Fibroblast of villous mesenchyme (primary cell): ENCODE results near the gene STX3. TPM values are rescaled to one million over a fixed set of nuclear protein-coding genes. Genes with fewer than 3 reads are reported as not detected.
A peak's percentile ranks its signal among the peaks of the same experiment; 100 is the strongest.
"Not testable (repeated sequence)": the region's sequence is repeated elsewhere in the genome, so short reads cannot be mapped to it uniquely, and the experiment has no call there.

Experiments used
- DNase-seq: peaks from one replicate; pipeline ENCODE4 v3.0.0-alpha.2; 2010; ENCODE audit warnings: low read depth
- H3K4me3 ChIP-seq: 2 replicates; pipeline ENCODE4 v1.5.1; 2011; ENCODE audit warnings: low read depth, mild to moderate bottlenecking, low read length
- total RNA-seq: library from RNA; depleted of rRNA; stranded (reverse); fragments of >200 nt; gene quantifications from 2 replicates; pipeline ENCODE4 v1.2.3, GENCODE V29; 2012
- TF ChIP-seq, protein P1 (sequence below): IDR thresholded peaks from 2 replicates; pipeline ENCODE4 v1.5.1; 2012; ENCODE audit warnings: low read depth, mild to moderate bottlenecking, low read length; ENCODE audit not compliant: insufficient read depth

STX3 gene
- total RNA-seq, 1 donor, result 33.7 TPM

DNA sequence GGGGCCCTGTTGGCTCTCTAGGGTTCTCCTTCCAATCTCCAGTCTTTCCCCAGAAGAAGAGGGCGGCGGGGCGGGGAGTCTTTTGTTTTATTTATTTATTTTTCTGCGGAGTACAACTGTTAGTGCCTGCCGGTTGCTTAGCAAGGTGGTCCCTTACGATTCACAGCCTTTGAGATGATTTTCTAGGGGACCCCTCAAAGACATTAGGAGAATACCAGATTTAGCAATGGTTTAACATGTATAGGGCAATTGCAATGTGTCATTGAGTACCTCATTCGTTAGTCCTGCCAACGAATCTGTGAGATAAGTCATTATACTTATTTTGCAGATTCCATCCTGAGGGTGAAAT is 55.7 kb downstream of the STX3 start:
- peak overlapping the region; percentile 100 for H3K4me3 ChIP-seq

DNA sequence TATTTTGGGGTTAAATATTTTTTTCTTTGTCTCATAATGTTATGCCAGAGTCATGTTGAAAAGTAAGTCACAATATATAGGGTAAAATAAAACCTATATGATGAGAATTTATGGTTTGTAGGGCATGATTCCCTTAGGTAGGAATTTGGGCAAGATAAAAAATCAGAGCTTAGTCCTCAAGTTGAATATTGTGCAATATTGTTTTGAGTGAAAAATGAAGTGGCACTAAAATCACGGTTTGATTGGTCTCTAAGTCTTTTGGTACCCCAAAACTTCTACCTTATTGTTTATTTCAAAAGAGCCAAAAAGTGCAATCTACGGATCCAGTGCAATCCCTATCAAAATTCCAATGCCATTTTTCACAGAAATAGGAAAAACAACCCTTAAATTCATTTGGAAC is 57.0 kb downstream of the STX3 start:
- TF ChIP-seq, protein P1, sequence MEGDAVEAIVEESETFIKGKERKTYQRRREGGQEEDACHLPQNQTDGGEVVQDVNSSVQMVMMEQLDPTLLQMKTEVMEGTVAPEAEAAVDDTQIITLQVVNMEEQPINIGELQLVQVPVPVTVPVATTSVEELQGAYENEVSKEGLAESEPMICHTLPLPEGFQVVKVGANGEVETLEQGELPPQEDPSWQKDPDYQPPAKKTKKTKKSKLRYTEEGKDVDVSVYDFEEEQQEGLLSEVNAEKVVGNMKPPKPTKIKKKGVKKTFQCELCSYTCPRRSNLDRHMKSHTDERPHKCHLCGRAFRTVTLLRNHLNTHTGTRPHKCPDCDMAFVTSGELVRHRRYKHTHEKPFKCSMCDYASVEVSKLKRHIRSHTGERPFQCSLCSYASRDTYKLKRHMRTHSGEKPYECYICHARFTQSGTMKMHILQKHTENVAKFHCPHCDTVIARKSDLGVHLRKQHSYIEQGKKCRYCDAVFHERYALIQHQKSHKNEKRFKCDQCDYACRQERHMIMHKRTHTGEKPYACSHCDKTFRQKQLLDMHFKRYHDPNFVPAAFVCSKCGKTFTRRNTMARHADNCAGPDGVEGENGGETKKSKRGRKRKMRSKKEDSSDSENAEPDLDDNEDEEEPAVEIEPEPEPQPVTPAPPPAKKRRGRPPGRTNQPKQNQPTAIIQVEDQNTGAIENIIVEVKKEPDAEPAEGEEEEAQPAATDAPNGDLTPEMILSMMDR, result no peak
- no peak overlapping the region for H3K4me3 ChIP-seq
- DNase-seq, result no peak

More for the DNA sequence above, 55.7 kb downstream of the STX3 start:
- TF ChIP-seq, protein P1, result no peak
- DNase-seq, result no peak

DNA sequence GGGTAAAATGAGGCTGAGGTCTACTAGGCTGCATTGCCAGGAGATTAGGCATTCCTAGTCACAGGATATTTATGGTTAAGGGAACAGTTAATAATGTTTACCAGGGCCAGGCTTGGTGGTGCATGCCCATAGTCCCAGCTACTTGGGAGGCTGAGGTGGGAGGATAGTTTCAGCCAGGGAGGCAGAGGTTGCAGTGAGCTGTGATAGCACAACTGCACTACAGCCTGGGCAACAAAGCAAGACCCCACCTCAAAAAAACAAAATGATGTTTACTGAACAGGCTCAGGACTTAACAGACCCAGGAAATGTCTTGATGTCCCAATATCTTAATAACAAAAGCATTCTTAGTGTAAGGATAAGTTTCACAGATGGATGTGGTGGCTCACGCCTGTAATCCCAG is 58.2 kb downstream of the STX3 start:
- no peak for DNase-seq
- H3K4me3 ChIP-seq, result no peak overlapping the region
- TF ChIP-seq, protein P1, result no peak

DNA sequence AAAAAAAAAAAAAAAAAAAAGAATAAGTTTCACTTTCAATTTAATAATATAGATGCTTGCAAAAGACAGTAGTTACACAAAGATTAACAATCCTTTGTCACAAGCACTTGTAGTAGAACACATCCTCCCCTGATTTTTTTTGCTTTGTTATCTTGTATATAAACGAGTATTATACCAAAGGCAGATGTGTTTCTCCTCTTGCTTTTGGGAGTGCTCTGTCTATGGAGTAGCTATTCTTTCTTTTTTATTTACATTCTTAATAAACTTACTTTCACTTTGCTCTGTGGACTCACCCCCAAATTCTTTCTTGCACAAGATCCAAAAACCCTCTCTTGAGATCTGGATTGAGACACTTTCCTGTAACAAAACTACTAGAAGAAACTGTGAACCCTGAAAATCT is 58.8 kb downstream of the STX3 start:
- TF ChIP-seq, protein P1, result no peak
- H3K4me3 ChIP-seq, result peak overlapping the region; percentile 36
- DNase-seq, result peak; percentile 29

DNA sequence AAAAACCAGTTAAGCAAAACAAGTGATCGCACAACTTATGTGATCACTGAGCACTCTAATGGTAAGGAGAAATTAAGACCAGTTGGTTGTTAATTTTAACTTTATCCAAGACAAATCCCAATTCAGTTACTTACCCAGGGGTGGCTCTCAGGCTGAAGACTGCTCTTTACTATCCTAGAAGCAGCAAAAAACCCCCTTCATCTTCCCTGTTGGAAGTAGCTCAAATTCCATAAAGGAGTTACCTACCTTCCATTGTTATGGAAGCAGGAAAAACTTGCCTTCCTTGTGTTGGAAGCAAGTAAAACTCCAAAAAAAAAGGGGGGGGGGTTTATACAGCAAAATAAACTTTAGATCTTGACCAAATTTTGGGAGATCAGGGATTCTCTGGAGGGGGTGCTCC is 60.6 kb downstream of the STX3 start:
- TF ChIP-seq, protein P1, result no peak
- no peak for DNase-seq
- no peak overlapping the region for H3K4me3 ChIP-seq

DNA sequence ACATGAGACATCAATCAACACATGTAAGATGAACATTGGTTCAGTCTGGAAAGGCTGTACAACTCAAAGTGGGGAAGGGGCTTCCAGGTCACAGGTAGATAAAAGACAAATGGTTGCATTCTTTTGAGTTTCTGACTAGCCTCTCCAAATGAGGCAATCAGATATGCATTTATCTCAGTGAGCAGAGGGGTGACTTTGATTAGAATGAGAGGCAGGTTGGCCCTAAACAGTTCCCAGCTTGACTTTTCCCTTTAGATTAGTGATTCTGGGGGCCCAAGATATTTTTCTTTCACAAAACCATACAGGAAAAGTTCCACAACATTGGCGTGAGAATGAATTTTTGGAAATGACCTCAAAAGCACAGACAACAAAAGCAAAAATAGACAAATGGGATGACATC is 61.3 kb downstream of the STX3 start:
- not testable (repeated sequence) for H3K4me3 ChIP-seq, DNase-seq

DNA sequence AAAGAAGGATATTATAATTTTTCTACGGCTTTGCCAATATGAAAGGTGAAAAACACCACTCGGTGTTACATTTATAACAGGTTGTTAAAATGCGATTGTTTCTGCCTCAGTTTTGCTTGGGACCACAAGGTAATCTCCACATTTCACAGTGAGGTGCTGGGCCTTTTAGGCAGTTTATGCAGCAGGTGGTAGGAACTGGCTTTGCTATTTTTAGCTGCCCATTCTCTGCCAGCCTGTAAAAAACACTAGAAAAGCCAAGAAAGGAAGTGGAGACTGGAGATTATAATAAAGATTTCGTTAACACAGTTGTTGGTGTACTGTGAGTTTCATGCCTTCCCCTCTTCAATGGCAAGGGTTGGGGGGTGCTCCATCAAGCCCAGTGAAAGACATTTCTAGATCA is 63.4 kb downstream of the STX3 start:
- no peak overlapping the region for H3K4me3 ChIP-seq
- TF ChIP-seq, protein P1, result no peak
- no peak for DNase-seq
